B cell (primary cell): ENCODE results near the gene SLC25A38. TPM values are rescaled to one million over a fixed set of nuclear protein-coding genes. Genes with fewer than 3 reads are reported as not detected.

ENCODE experiments used
- ATAC-seq: fragments of 200-7000 bp; cut with Tn5 transposase; one replicate; pipeline ENCODE4 v1.10.0; 2021; ENCODE audit warnings: low read depth, mild to moderate bottlenecking, moderate number of reproducible peaks, moderate library complexity
- CTCF ChIA-PET: fragments of 350-600 bp; sonication (Branson Sonifier 250); formaldehyde crosslinking; loops from one replicate; lab custom pipeline; 2021; ENCODE audit warnings: antibody characterized with exemption, inconsistent platforms; lab: Charles Lee
- POLR2A ChIA-PET: fragments of 350-600 bp; sonication (Branson Sonifier 250); formaldehyde crosslinking; loops from one replicate; lab custom pipeline; 2021; ENCODE audit warnings: antibody characterized with exemption; lab: Charles Lee
- DNase-seq: peaks from one replicate; pipeline ENCODE4 v3.0.0; 2013
- H2AFZ ChIP-seq: 2 replicates; pipeline ENCODE4 v1.6.1; 2012; ENCODE audit warnings: mild to moderate bottlenecking, low read depth, low read length; ENCODE audit not compliant: insufficient read depth, poor library complexity, severe bottlenecking
- H3K27ac ChIP-seq, 2 donors: 1 replicate in 1 of 2; 2 replicates in 1 of 2; pipeline ENCODE4 v1.5.1; 2012 to 2013; ENCODE audit warnings: low read length in 2 of 2, mild to moderate bottlenecking in 2 of 2, moderate library complexity in 1 of 2
- H3K27me3 ChIP-seq, 4 experiments: fragments of 200-600 bp in 1 of 4; sonication (generic) in 1 of 4; replicated peaks in 1 of 4; 1 replicate in 2 of 4; 2 replicates in 2 of 4; pipeline versions ENCODE4 v1.6.1 to v1.7.0; 2013 to 2016; ENCODE audit warnings: low read length in 3 of 4, mild to moderate bottlenecking in 2 of 4, mixed read lengths in 1 of 4, moderate library complexity in 1 of 4; ENCODE audit not compliant: insufficient read depth in 4 of 4, control insufficient read depth in 3 of 4; ENCODE audit errors: control extremely low read depth in 1 of 4
- H3K36me3 ChIP-seq, 2 experiments: replicated peaks in 1 of 2; 1 replicate in 1 of 2; 2 replicates in 1 of 2; pipeline versions ENCODE4 v1.6.1 to v1.7.1; 2013; ENCODE audit warnings: low read length in 1 of 2; ENCODE audit not compliant: insufficient read depth in 2 of 2, control insufficient read depth in 1 of 2; ENCODE audit errors: control extremely low read depth in 1 of 2, extremely low read depth in 1 of 2
- H3K4me1 ChIP-seq, 2 donors: fragments of 200-600 bp in 1 of 2; sonication (generic) in 1 of 2; 1 replicate in 1 of 2; 2 replicates in 1 of 2; pipeline versions ENCODE4 v1.5.1 to v1.6.1; 2013 to 2017; ENCODE audit warnings: low read length in 2 of 2; ENCODE audit not compliant: control insufficient read depth in 2 of 2, insufficient read depth in 2 of 2
- H3K4me2 ChIP-seq: replicated peaks from 2 replicates; pipeline ENCODE3; 2012; ENCODE audit warnings: mild to moderate bottlenecking, low read depth, low read length; ENCODE audit not compliant: poor library complexity, severe bottlenecking
- H3K4me3 ChIP-seq, 5 experiments: fragments of 200-600 bp in 1 of 5; sonication (generic) in 1 of 5; 1 replicate in 3 of 5; 2 replicates in 2 of 5; pipeline versions ENCODE4 v1.5.1 to v1.7.0; 2011 to 2016; ENCODE audit warnings: low read length in 4 of 5, mild to moderate bottlenecking in 4 of 5, low read depth in 2 of 5, control low read depth in 1 of 5, moderate library complexity in 1 of 5; ENCODE audit not compliant: insufficient read depth in 1 of 5; ENCODE audit errors: control extremely low read depth in 1 of 5, extremely low read depth in 1 of 5
- H3K79me2 ChIP-seq: fragments of 200-600 bp; sonication (generic); one replicate; pipeline ENCODE4 v1.6.0; 2016; ENCODE audit warnings: low read length; ENCODE audit not compliant: control insufficient read depth, insufficient read depth
- H3K9ac ChIP-seq: fragments of 200-600 bp; sonication (generic); 2 replicates; pipeline ENCODE4 v1.6.1; 2017; ENCODE audit warnings: mild to moderate bottlenecking, low read length, moderate library complexity
- H3K9me3 ChIP-seq, 3 donors: one replicate each; pipeline versions ENCODE4 v1.6.1 to v1.7.1; 2013; ENCODE audit warnings: low read length in 2 of 3; ENCODE audit not compliant: control insufficient read depth in 2 of 3, insufficient read depth in 1 of 3; ENCODE audit errors: control extremely low read depth in 1 of 3
- H4K20me1 ChIP-seq: 2 replicates; pipeline ENCODE4 v1.6.0; 2012; ENCODE audit warnings: mild to moderate bottlenecking, low read length; ENCODE audit not compliant: insufficient read depth, control insufficient read depth, poor library complexity, severe bottlenecking
- H3K27ac Mint-ChIP-seq: one replicate; pipeline ENCODE4 v1.8.0; 2021; ENCODE audit warnings: mixed read lengths
- H3K27me3 Mint-ChIP-seq: one replicate; pipeline ENCODE4 v1.8.0; 2021; ENCODE audit warnings: mixed read lengths
- H3K4me1 Mint-ChIP-seq: one replicate; pipeline ENCODE4 v1.8.0; 2021; ENCODE audit warnings: mixed read lengths
- H3K4me3 Mint-ChIP-seq: one replicate; pipeline ENCODE4 v1.8.0; 2021; ENCODE audit warnings: mixed read lengths
- H3K9me3 Mint-ChIP-seq: one replicate; pipeline ENCODE4 v1.8.0; 2022; ENCODE audit warnings: mixed read lengths; ENCODE audit not compliant: insufficient read depth
- EZH2 ChIP-seq: IDR thresholded peaks from 2 replicates; pipeline ENCODE4 v1.6.1; 2012; ENCODE audit warnings: borderline replicate concordance, low read depth, mild to moderate bottlenecking, moderate library complexity, low read length; ENCODE audit not compliant: insufficient read depth, poor library complexity, severe bottlenecking
- WGBS: methylation state at CpG from one replicate; pipeline ENCODE4 v1.1.5; 2013; ENCODE audit warnings: missing lambda C conversion rate; ENCODE audit not compliant: insufficient coverage; 5-methylcytosine and 5-hydroxymethylcytosine counted together
- intact Hi-C: fragments of 100-400 bp; cut with micrococcal nuclease; formaldehyde crosslinking; loops from one replicate; pipeline ENCODE4 v1.10.0; 2022
- polyA plus RNA-seq: library from polyadenylated mRNA; depleted of rRNA; stranded (reverse); fragments of >200 nt; gene quantifications from 2 replicates; pipeline ENCODE4 v1.2.3, GENCODE V29; 2012
- total RNA-seq, 2 donors: library from RNA; stranded (reverse); fragments of 120-200 nt in 1 of 2; gene quantifications; 1 replicate in 1 of 2; 2 replicates in 1 of 2; pipeline versions ENCODE4 v1.2.3 to v1.2.4, GENCODE V29; 2013 to 2022
- TF ChIP-seq, protein P1 (sequence below): fragments of 200-600 bp; IDR thresholded peaks from one replicate; pipeline ENCODE4 v1.8.0; 2022; ENCODE audit warnings: antibody characterized with exemption, mild to moderate bottlenecking

SLC25A38 gene
- total and polyA plus RNA-seq, 2 donors (not counting 1 experiment from before 2014, with no cell fraction given): 45.5 to 53.0 TPM

- no peaks in the 10 kb centered on the region for H3K36me3 ChIP-seq
- H3K9me3 Mint-ChIP-seq: no peaks in the 10 kb centered on the region
- no peak overlapping the region for H3K4me2 ChIP-seq
- H3K79me2 ChIP-seq: peaks cover 10% of the 10 kb centered on the region
- WGBS: 87% methylated on average over 3 of the region's 5 CpGs
- no peak overlapping the region for H2AFZ ChIP-seq
- peaks cover 16% of the 10 kb centered on the region for H3K4me1 Mint-ChIP-seq
- H3K4me1 ChIP-seq: peaks cover 10 to 15% of the 10 kb centered on the region in 2 donors
- intact Hi-C loops: loop anchor here (2.0 to 5.0 kb wide), 3 partner anchors 191 to 1242 kb away; partner anchors contain the start of genes ACAA1, GORASP1, MYD88 and TTC21A
- no peak for DNase-seq
- no peak overlapping the region for H3K27ac Mint-ChIP-seq
- ATAC-seq: no peak
- H3K9ac ChIP-seq: no peak overlapping the region
- no peak overlapping the region for H3K4me3 Mint-ChIP-seq
- CTCF ChIA-PET: no interaction called here
- no peaks in the 10 kb centered on the region for H3K9me3 ChIP-seq
- H4K20me1 ChIP-seq: peaks cover 5% of the 10 kb centered on the region
- TF ChIP-seq, protein P1, sequence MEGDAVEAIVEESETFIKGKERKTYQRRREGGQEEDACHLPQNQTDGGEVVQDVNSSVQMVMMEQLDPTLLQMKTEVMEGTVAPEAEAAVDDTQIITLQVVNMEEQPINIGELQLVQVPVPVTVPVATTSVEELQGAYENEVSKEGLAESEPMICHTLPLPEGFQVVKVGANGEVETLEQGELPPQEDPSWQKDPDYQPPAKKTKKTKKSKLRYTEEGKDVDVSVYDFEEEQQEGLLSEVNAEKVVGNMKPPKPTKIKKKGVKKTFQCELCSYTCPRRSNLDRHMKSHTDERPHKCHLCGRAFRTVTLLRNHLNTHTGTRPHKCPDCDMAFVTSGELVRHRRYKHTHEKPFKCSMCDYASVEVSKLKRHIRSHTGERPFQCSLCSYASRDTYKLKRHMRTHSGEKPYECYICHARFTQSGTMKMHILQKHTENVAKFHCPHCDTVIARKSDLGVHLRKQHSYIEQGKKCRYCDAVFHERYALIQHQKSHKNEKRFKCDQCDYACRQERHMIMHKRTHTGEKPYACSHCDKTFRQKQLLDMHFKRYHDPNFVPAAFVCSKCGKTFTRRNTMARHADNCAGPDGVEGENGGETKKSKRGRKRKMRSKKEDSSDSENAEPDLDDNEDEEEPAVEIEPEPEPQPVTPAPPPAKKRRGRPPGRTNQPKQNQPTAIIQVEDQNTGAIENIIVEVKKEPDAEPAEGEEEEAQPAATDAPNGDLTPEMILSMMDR: no peak
- no peak for TF ChIP-seq EZH2
- H3K4me3 ChIP-seq: no peak overlapping the region
- H3K27me3 ChIP-seq: no peaks in the 10 kb centered on the region
- POLR2A ChIA-PET: no interaction called here
- no peak overlapping the region for H3K27ac ChIP-seq
- no peaks in the 10 kb centered on the region for H3K27me3 Mint-ChIP-seq
Observed at GRCh38 chr3:39379778-39380155, 3.4 kb upstream of the SLC25A38 start.

DNA sequence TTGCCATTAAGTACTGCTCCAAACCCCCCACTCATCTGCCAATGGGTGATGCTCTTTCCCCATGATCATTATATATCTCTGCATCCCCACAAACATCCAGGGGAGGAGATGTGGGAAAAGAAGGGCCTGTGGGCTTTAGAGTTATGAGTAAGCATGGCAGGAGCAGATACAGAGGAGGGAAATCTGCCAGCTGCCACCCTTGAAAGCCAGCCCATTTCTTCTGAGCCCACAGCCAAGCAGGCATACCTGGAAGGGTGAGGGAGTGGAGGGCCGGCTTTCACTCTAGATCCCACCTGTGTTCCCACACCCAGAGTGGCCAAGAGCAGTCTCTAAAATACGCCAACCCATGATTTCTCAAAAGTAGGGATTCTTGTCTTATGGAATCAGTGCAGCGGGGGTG, 1.7 kb upstream of the SLC25A38 start:
- CTCF ChIA-PET: interaction anchor here (1.9 kb wide), 1 partner anchor 26 kb away, joined by 9 read pairs; the partner anchor contains the start of gene RPSA
- Histone ChIP-seq H3K9me3 (no peaks in the 10 kb centered on the region), H3K9ac (no peak overlapping the region), H3K27me3 (no peaks in the 10 kb centered on the region), H2AFZ (no peak overlapping the region), H3K4me3 (no peak overlapping the region), H3K4me2 (no peak overlapping the region), H3K36me3 (no peaks in the 10 kb centered on the region), H3K79me2 (peaks cover 26% of the 10 kb centered on the region), H3K4me1 (peaks cover 25 to 32% of the 10 kb centered on the region in 2 donors), H3K27ac (no peak overlapping the region), H4K20me1 (peaks cover 20% of the 10 kb centered on the region)
- H3K27me3 Mint-ChIP-seq: no peaks in the 10 kb centered on the region
- peaks cover 29% of the 10 kb centered on the region for H3K4me1 Mint-ChIP-seq
- H3K4me3 Mint-ChIP-seq: peak overlapping the region; percentile 54
- TF ChIP-seq, protein P1: no peak
- no peak for TF ChIP-seq EZH2
- ATAC-seq (no peak), DNase-seq (no peak)
- intact Hi-C loops: loop anchor here (5.0 kb wide), 2 partner anchors 274 to 1244 kb away; partner anchors contain the start of genes ACAA1, GORASP1, MYD88 and TTC21A
- no peaks in the 10 kb centered on the region for H3K9me3 Mint-ChIP-seq
- H3K27ac Mint-ChIP-seq: peak overlapping the region; percentile 7
- POLR2A ChIA-PET: no interaction called here
- no CpG with 5 or more reads among the region's 3 CpGs for WGBS
